Measurements from ENCODE around the gene CCDC158. TPM values are rescaled to one million over a fixed set of nuclear protein-coding genes. Genes with fewer than 3 reads are reported as not detected.
"Not testable (repeated sequence)": the region's sequence is repeated elsewhere in the genome, so short reads cannot be mapped to it uniquely, and the experiment has no call there.

The CCDC158 gene
- total RNA-seq, 1 donor from 2014 or later, result not detected

DNA sequence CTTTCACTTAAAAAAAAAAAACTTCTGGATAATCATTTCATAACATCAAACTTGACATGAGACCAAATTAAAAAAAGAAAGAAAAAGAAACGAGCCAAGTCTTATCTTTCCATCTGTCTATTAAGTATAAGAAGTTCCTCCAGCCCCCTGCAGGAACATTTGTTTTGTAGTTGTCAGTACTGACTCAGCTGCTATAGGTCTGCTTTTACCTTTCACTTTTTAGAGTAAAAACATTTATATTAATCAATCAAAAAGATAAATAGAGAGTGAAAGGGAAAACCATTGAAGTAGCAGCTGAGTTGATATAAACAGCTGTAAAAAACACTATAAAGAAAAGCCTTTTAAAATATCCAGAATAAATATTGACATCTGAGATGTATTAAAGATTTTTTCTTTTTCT lies 46.1 kb downstream of the CCDC158 start:
- intact Hi-C loops (cut with micrococcal nuclease), result loop anchor here (10.0 kb wide), 1 partner anchor 70 kb away; the partner anchor contains the start of gene STBD1

GRCh38 chr4:76373919-76374552 lies 46.9 kb downstream of the CCDC158 start:
- intact Hi-C loops (cut with micrococcal nuclease), result loop anchor here (10.0 kb wide), 1 partner anchor 69 kb away; the partner anchor contains the start of gene STBD1

DNA sequence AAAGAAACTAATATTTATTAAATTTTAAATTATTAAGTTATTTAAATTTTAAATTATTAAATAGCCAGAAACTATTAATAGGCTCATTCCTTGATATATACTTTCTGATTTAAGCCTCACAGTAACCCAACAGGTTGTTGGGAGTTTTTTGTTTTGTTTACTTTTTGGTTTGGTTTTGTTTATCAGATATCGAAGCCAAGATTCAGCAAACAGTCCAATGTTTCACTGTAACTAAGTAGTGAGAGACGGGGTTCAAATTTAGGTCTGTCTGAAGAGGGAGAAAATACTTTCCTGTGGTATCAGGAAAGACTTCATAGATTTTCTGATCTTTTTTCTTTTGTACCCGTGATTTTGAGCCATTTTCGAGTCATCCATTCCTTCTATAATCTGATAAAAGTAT lies 54.2 kb downstream of the CCDC158 start:
- intact Hi-C loops (cut with micrococcal nuclease), result no loop called here

DNA sequence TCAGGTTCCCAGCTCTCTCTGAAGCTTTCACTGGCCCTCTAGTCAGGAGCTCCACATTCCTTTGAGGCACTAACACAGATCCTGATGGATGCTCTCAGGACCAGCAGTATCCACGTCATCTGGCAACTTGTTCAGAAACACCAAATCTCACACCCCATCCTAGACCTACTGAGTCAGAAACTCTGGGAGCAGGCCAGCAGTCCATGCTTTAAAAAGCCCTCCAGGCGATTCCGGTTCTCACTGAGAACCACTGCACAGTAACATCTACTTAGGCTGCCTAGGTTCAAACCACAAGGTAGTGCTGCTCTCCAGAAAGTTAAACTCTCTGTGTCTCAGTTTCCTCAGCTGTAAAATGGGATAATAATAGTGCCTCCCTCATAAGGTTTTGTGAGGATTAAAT lies 55.3 kb downstream of the CCDC158 start:
- intact Hi-C loops (cut with micrococcal nuclease), result no loop called here

GRCh38 chr4:76364763-76365162 lies 56.2 kb downstream of the CCDC158 start:
- intact Hi-C loops (cut with micrococcal nuclease), result no loop called here

- intact Hi-C loops (cut with micrococcal nuclease), result no loop called here
Observed at GRCh38 chr4:76363556-76364290, 57.2 kb downstream of the CCDC158 start.

GRCh38 chr4:76361689-76362412 lies 59.1 kb downstream of the CCDC158 start:
- intact Hi-C loops (cut with micrococcal nuclease), result no loop called here

DNA sequence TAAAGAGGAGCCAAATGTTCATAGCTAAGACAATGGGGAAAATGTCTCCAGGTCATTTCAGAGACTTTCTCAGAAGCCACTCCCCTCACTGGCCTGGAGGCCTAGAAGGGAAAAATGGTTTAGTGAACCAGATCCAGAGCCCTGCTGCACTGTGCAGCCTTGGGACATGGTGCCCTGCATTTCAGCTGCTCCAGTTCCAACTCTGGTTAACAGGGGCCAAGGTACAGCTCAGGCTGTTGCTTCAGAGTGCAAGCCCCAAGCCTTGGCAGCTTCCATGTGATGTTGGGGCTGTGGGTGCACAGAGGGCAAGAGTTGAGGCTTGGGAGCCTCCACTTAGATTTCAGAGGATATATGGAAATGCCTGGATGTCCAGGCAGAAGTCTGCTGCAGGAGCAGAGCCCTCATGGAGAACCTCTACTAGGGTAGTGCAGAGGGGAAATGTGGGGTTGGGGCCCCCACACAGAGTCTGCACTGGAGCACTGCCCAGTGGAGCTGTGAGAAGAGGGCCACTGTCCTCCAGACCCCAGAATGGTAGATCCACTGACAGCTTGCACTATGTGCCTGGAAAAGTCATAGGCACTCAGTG lies 61.0 kb downstream of the CCDC158 start:
- intact Hi-C loops (cut with micrococcal nuclease), result not testable (repeated sequence)

DNA sequence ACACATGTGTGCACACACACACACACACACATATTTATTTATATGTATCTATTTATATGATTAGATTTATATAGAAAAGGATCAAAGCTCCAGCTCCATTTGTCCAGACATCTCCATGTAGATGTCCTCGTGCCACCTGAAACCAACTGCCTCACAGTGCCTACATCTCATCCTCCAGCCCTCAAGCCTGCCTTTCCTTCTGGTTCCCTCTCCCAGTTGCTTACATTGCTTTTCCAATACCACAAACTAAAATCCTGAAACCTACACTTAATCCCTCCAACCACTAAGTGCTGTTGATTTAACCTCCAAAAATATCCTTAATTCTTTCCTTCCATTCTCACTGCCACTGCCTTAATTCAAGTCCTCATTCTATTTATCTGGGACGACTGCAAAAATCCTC lies 63.0 kb downstream of the CCDC158 start:
- intact Hi-C loops (cut with micrococcal nuclease), result no loop called here

DNA sequence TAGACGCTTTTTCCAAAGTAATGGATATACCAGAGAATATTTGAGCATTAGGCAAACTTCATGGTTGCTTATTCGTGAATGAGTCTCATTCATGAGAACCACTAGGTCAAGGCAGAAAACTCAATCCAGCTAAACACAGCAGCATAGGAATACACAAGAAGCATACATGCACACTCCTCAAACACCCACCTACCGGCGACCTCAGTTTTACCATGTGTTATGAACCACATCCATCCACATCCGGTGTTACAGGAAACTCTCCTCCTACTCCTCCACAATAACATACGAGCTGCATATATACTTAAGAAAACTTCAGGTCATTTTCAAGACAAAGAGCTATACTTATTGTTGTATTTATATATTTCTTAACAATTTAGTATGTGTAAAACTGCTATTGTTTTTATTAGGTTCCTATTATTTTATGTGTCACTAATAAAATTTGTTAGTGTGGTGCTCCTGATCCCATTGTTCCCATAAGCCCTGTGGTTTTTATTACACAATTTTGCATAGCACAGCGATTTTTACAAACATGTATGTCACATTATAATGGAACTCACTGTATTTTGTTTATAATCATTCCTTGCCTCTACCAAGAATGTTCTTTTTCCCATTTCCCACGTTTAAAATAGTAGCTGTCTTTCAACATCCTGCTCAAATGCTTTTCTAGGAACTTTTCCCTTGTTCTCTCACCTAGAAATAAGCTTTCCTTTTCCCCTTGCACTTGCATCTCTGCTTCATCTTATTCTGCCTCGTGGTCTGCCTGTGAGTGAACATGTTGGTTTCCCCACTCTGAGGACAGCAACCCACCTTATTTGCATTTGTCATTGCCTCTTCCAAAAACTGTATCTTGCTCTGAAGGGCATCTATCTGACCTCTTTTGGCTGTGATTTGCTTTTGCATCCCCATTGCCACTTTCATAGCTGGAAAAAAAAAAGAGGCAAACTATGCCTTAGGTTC lies 66.1 kb downstream of the CCDC158 start:
- intact Hi-C loops (cut with micrococcal nuclease), result no loop called here

GRCh38 chr4:76342803-76343202 lies 78.1 kb downstream of the CCDC158 start:
- intact Hi-C loops (cut with micrococcal nuclease), result no loop called here

GRCh38 chr4:76342191-76342590 lies 78.8 kb downstream of the CCDC158 start:
- intact Hi-C loops (cut with micrococcal nuclease), result no loop called here

DNA sequence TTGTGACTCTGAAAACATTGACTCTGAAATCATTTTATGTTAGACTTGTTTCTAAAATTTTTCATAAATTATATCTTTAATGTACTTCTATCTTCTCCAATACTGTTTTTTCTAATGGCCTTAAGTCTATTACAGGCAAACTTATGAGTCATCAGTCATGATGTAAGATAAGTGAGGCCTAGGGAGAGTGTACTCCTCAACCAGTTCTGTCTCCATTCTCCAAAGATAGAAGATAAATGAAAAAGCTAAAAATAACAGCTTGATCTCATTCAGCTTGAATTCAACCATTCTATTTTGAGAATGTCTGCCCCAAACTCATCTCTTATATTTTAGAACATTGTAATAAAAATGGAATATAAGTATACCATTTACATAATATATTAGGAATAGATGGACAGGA lies 79.9 kb downstream of the CCDC158 start:
- intact Hi-C loops (cut with micrococcal nuclease), result no loop called here

GRCh38 chr4:76339364-76339763 lies 81.6 kb downstream of the CCDC158 start:
- intact Hi-C loops (cut with micrococcal nuclease), result no loop called here

GRCh38 chr4:76334885-76335284 lies 86.1 kb downstream of the CCDC158 start:
- intact Hi-C loops (cut with micrococcal nuclease), result no loop called here

DNA sequence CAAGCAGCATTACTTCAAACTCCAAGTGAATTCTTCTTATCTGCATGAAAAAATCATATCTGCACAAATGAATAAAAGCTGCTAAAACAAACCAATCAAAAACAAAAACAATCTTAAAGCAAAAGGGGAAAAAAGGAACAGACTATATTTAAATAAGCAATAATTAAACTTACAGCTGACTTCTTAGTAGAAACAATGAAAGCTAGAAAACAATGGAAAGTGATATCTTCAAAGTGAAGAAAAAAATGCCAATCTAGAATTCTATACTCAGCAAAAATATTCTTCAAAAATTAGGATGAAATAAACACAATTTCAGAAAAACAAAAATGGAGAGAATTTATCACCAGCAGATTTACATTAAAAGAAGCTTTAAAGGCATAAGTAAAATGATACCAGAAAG lies 94.4 kb downstream of the CCDC158 start:
- intact Hi-C loops (cut with micrococcal nuclease), result no loop called here

- intact Hi-C loops (cut with micrococcal nuclease), result no loop called here
Observed at GRCh38 chr4:76325072-76325471, 95.9 kb downstream of the CCDC158 start.

DNA sequence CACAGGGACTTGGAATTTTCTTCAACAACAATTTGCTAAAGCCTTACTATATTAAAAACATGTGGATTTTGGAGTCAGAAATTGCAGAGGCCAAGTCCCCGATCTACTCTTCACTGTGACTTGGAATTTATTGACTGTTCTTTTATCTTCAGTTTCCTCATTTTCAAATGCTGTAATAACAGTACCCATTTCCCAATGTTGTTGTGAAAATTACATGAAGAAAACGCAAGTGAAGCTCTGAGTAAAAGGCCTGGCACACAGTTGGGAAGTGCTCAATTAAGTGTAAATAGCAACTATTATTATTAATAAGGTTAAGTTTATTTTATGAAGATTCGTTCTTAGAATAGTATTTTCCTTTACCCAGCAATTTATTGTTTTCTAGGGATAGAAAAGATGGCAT lies 98.7 kb downstream of the CCDC158 start:
- intact Hi-C loops (cut with micrococcal nuclease), result no loop called here

DNA sequence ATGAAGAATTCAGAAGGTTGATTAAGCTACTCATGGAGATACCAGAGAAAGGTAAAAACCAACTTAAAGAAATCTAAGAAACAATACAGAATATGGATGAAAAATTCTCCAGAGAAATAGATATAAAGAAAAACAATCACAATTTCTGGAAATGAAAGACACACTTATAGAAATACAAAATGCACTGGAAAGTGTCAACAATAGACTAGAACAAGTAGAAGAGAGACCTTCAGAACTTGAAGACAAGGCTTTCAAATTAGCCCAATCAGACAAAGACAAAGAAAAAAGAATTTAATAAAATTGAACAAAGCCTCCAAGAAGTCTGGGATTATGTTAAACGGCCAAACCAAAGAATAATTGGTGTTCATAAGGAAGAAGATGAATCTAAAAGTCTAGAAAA lies 104.8 kb downstream of the CCDC158 start:
- intact Hi-C loops (cut with micrococcal nuclease), result no loop called here

- intact Hi-C loops (cut with micrococcal nuclease), result no loop called here
Observed at GRCh38 chr4:76315267-76315918, 105.5 kb downstream of the CCDC158 start.

All from T-helper 2 cell treated with Interferon-gamma antibody and Interleukin-4, amounts not matched to agents 100 ng/mL and 5 ng/mL, for 36 hours (primary cell).